Adipocyte (in vitro differentiated cells): ENCODE data around the gene CABP2.
"Not testable (repeated sequence)": the region's sequence is repeated elsewhere in the genome, so short reads cannot be mapped to it uniquely, and the experiment has no call there.

ENCODE experiments used
- DNase-seq: peaks from one replicate; pipeline ENCODE4 v3.0.0-alpha.2; 2015; ENCODE audit warnings: low read depth
- H3K27me3 ChIP-seq: replicated peaks from 2 replicates; pipeline ENCODE4 v1.7.0; 2013; ENCODE audit warnings: mild to moderate bottlenecking, low read length, moderate library complexity; ENCODE audit not compliant: control insufficient read depth, insufficient read depth
- H3K36me3 ChIP-seq: 2 replicates; pipeline ENCODE4 v1.7.0; 2013; ENCODE audit warnings: low read length, mild to moderate bottlenecking, moderate library complexity; ENCODE audit not compliant: control insufficient read depth, insufficient read depth, severe bottlenecking
- H3K4me1 ChIP-seq: 2 replicates; pipeline ENCODE4 v1.7.0; 2013; ENCODE audit warnings: mild to moderate bottlenecking, low read length, moderate library complexity; ENCODE audit not compliant: control insufficient read depth, insufficient read depth
- H3K4me3 ChIP-seq: 2 replicates; pipeline ENCODE4 v1.7.0; 2013; ENCODE audit warnings: mild to moderate bottlenecking, low read length, moderate library complexity
- H3K9ac ChIP-seq: 2 replicates; pipeline ENCODE4 v1.7.0; 2013; ENCODE audit warnings: mild to moderate bottlenecking, low read length, moderate library complexity
- H3K9me3 ChIP-seq: 2 replicates; pipeline ENCODE4 v1.7.0; 2013; ENCODE audit warnings: mild to moderate bottlenecking, low read length, moderate library complexity; ENCODE audit not compliant: control insufficient read depth

Gene CABP2

GRCh38 chr11:67491276-67492068 lies 31.8 kb downstream of the CABP2 start:
- Histone ChIP-seq H3K36me3 (peaks cover 31% of the 10 kb centered on the region), H3K9ac (no peak overlapping the region), H3K9me3 (no peaks in the 10 kb centered on the region), H3K4me1 (peaks cover 3% of the 10 kb centered on the region), H3K27me3 (no peaks in the 10 kb centered on the region), H3K4me3 (no peak overlapping the region)
- DNase-seq, result no peak

DNA sequence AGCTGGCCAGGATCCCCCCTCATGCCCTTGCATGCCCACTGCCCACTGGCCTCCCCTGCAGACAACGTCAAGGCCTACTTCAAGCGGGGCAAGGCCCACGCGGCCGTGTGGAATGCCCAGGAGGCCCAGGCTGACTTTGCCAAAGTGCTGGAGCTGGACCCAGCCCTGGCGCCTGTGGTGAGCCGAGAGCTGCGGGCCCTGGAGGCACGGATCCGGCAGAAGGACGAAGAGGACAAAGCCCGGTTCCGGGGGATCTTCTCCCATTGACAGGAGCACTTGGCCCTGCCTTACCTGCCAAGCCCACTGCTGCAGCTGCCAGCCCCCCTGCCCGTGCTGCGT lies 32.5 kb downstream of the CABP2 start:
- H3K9ac ChIP-seq, result no peak overlapping the region
- H3K4me3 ChIP-seq, result no peak overlapping the region
- DNase-seq, result no peak
- no peaks in the 10 kb centered on the region for H3K27me3 ChIP-seq
- peaks cover 3% of the 10 kb centered on the region for H3K4me1 ChIP-seq
- H3K9me3 ChIP-seq, result no peaks in the 10 kb centered on the region
- H3K36me3 ChIP-seq, result peaks cover 28% of the 10 kb centered on the region

- DNase-seq, result no peak
- H3K27me3 ChIP-seq, result no peaks in the 10 kb centered on the region
- no peak overlapping the region for H3K4me3 ChIP-seq
- peaks cover 3% of the 10 kb centered on the region for H3K4me1 ChIP-seq
- no peaks in the 10 kb centered on the region for H3K9me3 ChIP-seq
- H3K9ac ChIP-seq, result no peak overlapping the region
- H3K36me3 ChIP-seq, result peaks cover 27% of the 10 kb centered on the region
These were observed 33.1 kb downstream of the CABP2 start for GRCh38 chr11:67489885-67490726.

DNA sequence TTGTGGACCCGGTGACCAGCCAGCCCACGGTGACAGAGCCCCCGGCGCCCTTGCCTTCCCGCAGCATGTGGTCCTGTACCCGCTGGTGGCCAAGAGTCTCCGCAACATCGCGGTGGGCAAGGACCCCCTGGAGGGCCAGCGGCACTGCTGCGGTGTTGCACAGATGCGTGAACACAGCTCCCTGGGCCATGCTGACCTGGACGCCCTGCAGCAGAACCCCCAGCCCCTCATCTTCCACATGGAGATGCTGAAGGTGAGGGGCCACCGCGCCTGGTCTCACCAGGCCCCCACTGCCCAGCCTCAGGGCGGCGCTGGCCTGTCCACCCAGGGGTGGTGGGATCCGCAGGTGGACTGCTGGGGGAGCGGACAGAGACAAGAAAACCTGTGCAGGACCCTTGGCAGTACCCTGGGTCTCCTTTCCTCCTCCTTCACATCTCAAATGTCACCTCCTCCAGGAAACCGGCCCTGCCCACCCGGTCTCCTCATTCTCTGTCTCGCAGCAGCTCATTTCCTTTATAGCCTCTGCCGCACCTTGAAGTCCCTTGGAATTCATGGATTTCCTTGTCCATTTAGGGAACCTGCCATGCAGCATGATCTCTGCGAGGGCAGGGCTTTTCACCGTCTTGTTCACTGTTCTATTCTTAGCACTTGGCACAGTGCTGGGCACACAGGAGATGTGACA lies 33.9 kb downstream of the CABP2 start:
- Histone ChIP-seq H3K9me3 (no peaks in the 10 kb centered on the region), H3K36me3 (peaks cover 27% of the 10 kb centered on the region), H3K4me3 (no peak overlapping the region), H3K4me1 (peaks cover 3% of the 10 kb centered on the region), H3K27me3 (no peaks in the 10 kb centered on the region), H3K9ac (no peak overlapping the region)
- DNase-seq, result no peak

GRCh38 chr11:67486481-67487195 lies 36.6 kb downstream of the CABP2 start:
- Histone ChIP-seq H3K4me1 (peaks cover 10% of the 10 kb centered on the region), H3K4me3 (no peak overlapping the region), H3K27me3 (no peaks in the 10 kb centered on the region), H3K36me3 (peaks cover 15% of the 10 kb centered on the region), H3K9ac (no peak overlapping the region), H3K9me3 (no peaks in the 10 kb centered on the region)
- DNase-seq, result no peak

GRCh38 chr11:67485873-67486361 lies 37.3 kb downstream of the CABP2 start:
- not testable (repeated sequence) for H3K4me3 ChIP-seq, DNase-seq, H3K9me3 ChIP-seq, H3K9ac ChIP-seq, H3K4me1 ChIP-seq, H3K27me3 ChIP-seq
- H3K36me3 ChIP-seq, result peaks cover 13% of the 10 kb centered on the region

DNA sequence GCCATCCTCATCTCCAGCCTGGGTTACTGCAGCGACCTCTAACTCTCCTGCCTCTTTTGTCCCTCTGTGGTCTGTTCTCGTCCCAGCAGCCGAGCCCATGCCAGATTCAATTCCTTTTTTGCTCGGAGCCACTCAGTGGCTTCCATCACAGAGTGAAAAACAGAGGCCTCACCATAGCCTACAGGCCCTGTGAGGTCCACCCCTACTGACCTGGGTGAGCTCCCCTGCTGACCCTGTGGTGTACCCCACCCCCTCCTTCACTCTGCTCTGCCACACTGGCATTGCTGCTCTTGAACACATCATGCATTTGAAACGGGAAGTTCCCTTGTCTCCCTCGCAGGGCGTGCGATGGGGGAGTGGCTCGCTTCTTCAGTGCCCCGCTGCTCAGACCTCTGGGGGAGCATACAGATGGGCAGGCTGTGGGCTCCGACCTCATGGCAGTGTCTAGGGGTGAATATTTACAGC lies 38.4 kb downstream of the CABP2 start:
- H3K4me3 ChIP-seq, result no peak overlapping the region
- H3K36me3 ChIP-seq, result peaks cover 11% of the 10 kb centered on the region
- H3K9ac ChIP-seq, result no peak overlapping the region
- H3K27me3 ChIP-seq, result no peaks in the 10 kb centered on the region
- peaks cover 7% of the 10 kb centered on the region for H3K4me1 ChIP-seq
- no peak for DNase-seq
- no peaks in the 10 kb centered on the region for H3K9me3 ChIP-seq

- no peak overlapping the region for H3K9ac ChIP-seq
- H3K27me3 ChIP-seq, result no peaks in the 10 kb centered on the region
- peaks cover 7% of the 10 kb centered on the region for H3K4me1 ChIP-seq
- H3K9me3 ChIP-seq, result no peaks in the 10 kb centered on the region
- peak overlapping the region; percentile 82 for H3K4me3 ChIP-seq
- peaks cover 4% of the 10 kb centered on the region for H3K36me3 ChIP-seq
- no peak for DNase-seq
These were observed 39.2 kb downstream of the CABP2 start for GRCh38 chr11:67483831-67484665.

DNA sequence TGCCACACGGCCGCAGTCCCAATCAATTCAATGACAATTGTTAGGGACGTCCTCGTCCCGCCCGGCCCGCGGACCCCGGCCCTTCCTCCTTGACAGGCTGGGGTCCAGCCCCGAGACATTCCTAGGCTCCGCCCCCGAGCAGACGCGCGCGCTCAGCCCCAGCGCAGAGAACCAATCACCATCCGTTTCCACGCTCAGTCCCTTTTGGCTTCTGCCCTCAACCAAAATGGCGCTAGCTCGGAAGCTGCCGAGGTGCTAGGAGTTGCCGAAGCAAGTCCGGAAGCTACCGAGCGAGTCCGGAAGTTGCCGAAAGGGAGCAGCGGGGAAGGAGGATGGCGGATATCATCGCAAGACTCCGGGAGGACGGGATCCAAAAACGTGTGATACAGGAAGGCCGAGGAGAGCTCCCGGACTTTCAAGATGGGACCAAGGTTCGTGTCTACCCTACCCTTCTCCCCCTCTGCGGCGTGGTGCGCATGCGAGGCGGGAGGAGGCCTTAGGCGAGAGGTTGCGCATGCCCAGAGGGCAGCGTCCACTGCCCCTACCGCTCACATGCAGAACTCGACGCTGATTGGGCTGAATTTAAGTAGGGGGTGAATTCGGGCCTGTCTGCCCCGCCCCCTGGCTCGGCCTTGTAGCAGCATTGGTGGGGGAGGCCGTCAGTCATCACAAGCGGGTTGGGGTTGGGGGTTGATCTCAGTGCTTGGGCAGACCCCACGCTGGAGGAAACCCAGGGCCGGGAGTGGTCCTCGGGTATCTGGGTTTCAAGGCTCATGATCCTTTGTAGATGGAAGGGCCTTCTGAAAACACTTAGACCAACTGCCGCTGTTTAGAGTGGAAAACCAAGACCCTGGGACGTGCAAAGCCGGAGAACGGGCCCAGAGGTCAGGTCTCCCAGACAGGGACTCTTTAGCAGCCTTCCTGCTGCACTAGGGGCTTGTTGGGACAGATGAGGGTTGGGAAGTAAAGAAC lies 40.1 kb downstream of the CABP2 start, which contains the start of gene AIP:
TSS of gene AIP (plus strand) at position 200 of the 972 bp plus-strand sequence. CDS start at position 333, 133 bp downstream.
- peak within 1 kb of the TSS; percentile 92 for H3K9ac ChIP-seq
- peak within 1 kb of the TSS; percentile 82 for H3K4me3 ChIP-seq
- no peaks in the 10 kb centered on the region for H3K9me3 ChIP-seq
- H3K36me3 ChIP-seq, result peaks cover 2% of the 10 kb centered on the region
- peaks cover 7% of the 10 kb centered on the region for H3K4me1 ChIP-seq
- H3K27me3 ChIP-seq, result no peaks in the 10 kb centered on the region
- peak; percentile 99 for DNase-seq
